SU-DHL-6 (cell line): Measurements from ENCODE around the gene POR.

Experiments
- EZH2phosphoT487 ChIP-seq: fragments of 200-600 bp; sonication (generic), shearing (Covaris generic); conservative IDR thresholded peaks from 2 replicates; pipeline ENCODE4 v1.6.1; 2018; ENCODE audit warnings: mild to moderate bottlenecking, antibody characterized with exemption, low read length, moderate library complexity, mixed read lengths
- TF ChIP-seq, protein P1 (sequence below): fragments of 200-600 bp; sonication (generic); IDR thresholded peaks from one replicate; pipeline ENCODE4 v1.5.1; 2017; ENCODE audit warnings: antibody characterized with exemption, mild to moderate bottlenecking, low read length, moderate library complexity; ENCODE audit not compliant: insufficient read depth, poor library complexity, severe bottlenecking

GRCh38 chr7:75969704-75970498 is 54.9 kb downstream of the POR start:
- TF ChIP-seq, protein P1, sequence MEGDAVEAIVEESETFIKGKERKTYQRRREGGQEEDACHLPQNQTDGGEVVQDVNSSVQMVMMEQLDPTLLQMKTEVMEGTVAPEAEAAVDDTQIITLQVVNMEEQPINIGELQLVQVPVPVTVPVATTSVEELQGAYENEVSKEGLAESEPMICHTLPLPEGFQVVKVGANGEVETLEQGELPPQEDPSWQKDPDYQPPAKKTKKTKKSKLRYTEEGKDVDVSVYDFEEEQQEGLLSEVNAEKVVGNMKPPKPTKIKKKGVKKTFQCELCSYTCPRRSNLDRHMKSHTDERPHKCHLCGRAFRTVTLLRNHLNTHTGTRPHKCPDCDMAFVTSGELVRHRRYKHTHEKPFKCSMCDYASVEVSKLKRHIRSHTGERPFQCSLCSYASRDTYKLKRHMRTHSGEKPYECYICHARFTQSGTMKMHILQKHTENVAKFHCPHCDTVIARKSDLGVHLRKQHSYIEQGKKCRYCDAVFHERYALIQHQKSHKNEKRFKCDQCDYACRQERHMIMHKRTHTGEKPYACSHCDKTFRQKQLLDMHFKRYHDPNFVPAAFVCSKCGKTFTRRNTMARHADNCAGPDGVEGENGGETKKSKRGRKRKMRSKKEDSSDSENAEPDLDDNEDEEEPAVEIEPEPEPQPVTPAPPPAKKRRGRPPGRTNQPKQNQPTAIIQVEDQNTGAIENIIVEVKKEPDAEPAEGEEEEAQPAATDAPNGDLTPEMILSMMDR, result no peak
- TF ChIP-seq EZH2phosphoT487, result no peak
